Bone marrow (tissue), 2 donors: ENCODE measurements around the gene MEF2C.
A peak's percentile ranks its signal among the peaks of the same experiment; 100 is the strongest.

ENCODE experiments used
- DNase-seq, 2 donors: peaks; one replicate each; lab custom pipeline; 2025; lab: John Stamatoyannopoulos, UW

The MEF2C gene

DNA sequence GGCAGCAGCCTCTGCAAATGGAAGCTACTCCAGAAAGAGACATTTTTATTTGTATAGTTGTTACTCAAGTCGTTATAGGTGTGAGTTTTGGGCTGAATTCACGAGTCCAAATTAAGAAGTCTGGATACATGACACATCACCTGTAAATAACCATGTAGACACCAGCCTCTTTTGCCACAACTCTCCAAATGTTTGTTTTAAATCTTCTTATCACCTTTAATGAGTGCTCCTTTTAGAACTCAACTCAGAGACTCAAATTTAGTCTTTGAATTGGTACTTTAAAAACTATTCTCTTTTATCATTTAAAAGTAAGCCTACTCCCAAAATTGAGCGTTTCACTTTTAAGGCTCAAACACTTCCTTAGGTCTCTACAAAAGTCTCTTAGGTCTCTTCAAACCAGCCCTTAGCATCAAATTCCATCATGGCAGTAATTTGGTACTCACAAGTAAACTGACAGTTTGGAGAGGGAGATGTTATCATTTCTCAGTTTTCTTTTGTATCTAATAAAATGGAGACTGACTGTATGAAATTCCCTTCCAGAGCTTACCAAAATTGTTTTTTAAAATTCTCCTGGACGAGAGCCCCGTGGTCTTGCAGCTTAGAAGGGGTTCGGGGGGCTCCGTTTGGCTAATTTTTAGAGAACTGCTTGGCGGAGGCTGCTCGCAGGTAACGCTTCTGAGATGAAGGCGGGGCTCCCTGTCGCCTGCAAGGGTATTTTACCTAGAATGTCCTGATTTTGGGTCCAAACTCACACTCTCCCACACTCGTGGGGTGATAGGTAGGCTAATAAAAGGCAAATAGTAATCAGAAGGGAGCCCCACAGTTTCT, 194.6 kb downstream of the MEF2C start:
- no peak for DNase-seq

DNA sequence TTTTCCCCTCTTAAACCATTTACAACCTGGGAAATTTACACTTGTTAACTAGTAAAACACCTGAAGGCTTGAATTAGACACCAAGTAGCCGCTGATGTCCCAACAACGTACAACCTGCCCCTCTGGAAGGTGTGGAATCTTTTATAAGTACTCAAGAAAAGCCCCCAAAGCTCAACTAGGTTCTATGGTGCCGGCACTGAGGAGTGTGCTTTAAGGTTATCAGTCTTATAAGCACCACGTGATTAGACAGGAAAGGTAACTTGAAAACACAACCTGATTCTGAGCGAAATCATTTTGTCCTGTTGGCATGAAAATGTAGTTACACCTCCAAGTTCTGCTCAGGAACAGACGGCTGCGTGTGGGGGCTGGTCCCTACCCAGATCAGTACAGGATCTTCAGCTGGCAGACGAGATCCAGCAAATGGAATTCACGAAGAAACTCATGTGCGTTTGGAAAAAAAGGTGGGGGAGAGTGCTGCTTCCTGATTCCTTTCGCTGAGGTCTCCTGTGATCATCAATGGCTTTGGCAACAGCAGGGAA, 195.5 kb downstream of the MEF2C start:
- DNase-seq: no peak

DNA sequence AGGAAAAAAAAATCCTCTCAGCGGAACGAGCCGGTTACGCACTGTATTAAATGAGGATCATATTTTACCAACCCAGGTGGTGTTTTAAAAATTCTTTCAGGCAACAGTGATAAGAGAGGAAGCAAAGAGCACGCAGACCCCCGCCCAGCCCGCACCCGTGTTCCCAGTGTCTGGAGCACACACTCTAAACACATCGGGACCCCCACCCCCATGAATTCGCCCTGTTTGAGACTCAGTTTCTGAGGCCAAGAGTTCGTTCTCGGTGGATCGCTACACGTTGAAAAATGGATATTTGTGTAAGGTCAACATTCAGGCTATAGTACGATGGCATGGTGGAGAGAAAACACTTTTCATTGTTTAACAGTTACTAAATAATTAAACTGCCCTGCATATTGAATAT, 196.3 kb downstream of the MEF2C start:
- no peak for DNase-seq

DNA sequence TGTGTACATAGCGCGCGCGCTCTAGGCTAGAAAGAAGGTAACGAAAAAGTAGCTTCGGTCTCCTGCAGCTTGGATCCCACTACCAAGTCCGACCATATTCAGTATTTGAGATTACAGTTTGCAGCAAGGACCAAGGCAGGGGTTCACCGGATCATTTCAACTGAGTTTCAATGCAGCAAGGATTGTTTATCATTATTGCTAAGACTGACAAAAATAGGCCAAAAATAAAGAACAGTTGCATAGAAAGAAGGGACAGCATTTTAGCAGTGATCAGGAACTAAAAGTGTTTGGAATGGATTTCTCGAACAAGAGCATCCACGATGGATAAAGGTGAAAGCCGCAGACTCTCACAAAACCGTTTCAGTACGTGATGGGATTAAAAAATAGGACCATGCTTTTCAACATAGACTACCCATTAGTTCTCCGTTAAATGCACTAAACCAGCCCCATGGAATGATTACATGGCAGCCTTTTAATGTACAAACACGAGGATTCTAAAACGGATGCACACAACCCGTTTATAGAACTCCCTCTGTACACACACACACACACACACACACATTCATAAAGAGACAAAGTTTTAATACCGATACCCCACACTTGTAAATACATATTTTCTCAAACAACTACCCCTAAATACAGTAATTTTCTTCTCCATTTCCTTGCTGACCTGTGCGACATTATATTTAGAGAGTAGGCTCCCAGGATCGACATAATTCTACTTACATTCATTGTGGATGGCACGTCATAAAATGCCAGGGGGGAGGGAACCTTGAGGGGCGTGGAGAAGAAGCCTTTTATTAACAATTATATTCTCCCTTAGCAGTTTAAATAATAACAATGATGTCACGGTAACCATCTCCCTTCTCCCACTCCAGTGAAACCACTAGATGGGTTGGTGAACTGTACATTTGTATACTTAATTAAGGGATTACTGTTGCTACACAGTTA, 197.1 kb downstream of the MEF2C start:
- no peak for DNase-seq

DNA sequence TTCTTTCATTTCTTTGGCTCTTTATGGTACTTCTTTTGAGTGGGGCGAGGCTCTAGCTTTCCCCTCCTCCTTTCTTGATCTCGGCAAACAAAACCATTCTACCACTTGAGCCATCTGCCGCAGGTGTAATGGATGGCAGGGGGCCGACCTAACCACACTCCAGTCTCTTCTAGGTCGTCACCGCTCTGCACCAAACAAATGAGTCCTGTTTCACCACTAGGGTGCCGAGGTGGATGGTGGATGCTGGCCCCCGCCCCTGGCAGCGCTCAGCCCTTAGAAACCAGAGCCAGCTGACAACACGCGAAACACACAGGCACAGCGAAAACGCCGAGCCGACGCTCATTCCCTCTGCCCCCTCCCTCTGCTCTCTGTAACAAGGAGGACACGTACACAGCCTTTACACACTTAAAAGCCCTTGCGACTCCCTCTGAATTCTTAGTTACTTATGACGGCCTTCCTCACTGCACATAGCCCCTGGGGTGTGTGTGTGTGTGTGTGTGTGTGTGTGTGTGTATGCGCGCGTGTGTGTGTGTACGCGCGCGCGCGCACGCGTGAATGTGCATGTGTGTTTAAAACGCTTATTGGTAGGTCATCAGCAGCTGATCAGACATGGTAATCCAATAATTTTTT, 199.4 kb downstream of the MEF2C start:
- peak in 1 of 2 donors; percentile 17 for DNase-seq

DNA sequence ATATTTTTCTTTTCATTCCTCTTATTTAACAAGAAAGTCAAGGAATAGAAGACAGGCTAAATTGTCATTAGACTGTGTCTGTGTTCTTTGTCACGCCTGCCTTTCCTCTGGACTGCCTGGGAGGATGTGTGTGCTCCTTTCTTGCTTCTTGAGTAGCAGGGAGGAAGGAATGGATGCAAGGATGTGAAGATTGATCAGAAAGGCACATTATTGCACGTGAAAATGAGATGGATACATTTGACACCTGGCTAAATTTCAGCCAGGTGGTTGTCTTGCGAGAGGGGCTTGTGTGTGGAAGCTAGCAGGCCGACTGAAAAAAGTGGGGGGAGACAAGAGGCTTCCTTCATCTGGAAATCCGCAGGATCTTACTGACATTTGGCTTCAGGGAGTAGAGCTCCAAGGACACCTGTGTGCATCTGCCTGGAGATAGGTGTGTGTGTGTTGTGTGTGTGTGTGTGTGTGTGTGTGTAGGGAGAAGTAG, 200.1 kb downstream of the MEF2C start:
- no peak for DNase-seq

DNA sequence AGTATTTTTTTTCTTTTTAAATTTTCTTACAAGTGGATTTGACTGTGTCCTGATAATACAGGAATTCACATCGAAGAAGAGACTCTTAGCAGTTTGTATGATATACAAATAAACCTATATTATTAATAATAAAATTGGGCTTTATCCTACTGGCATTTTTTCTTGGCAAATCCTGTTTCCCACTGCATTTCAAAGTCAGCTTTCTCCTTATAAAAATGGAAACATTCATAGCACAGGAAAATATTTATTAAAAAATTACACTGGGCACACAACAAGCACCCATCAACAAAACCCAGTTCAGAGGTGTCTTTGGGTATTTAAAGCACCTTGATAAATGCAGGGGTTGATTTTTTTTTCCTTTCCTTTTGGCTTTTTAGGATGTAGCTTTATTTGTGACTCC, 200.9 kb downstream of the MEF2C start:
- no peak for DNase-seq

DNA sequence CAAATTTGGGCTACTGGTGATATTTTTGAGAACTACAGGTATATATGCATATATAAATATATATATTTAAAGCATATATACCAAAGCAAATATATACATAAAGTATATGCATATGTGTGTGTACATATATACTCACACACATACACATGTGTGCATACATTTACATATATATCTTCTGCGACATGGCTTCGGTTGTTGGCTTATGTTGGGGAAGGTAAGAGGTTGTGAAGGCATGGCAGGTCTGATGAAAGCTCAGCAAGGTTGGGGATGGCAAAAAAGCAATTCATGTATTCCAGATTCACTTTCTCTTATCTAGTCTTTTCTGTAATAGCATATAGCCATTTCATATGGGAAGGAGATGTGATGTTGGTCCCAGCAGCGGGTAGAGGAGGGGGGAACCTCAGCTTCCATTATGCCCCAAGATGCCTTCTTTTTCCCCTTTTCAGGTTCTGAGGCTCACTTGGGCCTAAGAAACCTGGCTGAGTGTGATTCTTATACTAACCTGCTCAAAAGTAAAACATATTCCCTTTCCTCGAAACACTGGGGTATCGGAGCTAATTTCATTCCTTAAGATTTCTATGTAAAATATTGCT, 201.7 kb downstream of the MEF2C start:
- DNase-seq: no peak

DNA sequence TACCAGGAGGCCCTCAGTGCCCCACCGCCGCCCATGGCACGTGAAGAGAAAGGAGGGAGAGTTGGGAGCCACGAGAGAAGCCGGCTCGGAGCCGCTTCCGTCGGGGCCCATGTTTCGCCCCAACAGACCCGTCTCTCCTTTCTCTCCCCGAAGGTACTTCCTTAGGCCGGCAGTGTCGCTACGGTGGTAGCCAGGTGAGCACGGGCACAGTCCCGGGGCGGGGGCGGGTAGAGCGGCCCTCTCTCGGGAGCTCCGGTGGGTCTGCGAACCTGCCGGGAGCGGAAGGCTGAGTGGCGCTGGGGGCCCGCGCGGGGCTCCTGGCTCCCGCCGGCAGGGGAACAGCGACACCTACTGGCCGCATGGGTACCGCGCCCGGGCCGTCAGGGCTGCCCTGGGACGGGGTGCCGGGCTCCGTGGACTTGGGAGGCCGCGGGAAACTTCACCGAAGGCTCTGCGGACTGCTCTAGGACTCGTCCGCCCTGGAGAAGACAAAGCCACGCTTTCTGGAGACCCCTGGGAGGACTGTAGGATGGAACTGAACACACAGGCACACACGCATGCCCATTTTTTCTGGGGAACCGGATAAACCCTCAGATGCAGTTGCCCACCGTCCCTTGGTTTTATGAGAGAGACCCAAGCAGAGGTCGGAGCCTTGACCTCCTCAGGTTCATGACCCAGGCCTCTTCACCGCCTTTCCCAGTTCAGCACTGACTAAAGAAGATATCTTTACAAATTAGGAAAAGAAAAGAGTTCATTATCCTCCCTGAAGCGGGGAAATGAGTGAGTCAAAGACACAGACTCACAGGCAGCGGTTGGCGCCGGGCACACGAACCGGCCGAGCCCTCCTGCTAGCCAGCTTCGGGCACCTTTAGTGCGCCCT, 202.5 kb downstream of the MEF2C start:
- peak; percentile 39 to 81 for DNase-seq

DNA sequence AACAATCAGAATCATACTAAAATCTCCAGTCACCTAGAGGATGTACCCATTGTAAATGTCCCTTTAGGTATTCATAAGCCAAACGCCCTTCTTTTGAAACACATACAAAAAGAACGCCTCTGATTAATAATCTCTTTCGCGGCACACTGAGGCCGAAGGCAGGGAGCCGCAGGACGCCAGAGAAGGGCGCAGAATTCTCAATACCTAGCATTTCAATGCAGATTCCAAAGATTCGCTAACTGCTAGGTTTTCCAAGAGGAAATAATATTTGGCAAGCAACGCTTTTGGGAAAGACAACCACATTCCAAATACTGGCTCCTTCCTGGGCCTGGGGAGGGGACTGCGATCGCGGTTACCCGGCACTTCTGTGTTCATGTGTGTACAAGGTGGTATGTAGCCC, 203.3 kb downstream of the MEF2C start:
- DNase-seq: no peak

DNA sequence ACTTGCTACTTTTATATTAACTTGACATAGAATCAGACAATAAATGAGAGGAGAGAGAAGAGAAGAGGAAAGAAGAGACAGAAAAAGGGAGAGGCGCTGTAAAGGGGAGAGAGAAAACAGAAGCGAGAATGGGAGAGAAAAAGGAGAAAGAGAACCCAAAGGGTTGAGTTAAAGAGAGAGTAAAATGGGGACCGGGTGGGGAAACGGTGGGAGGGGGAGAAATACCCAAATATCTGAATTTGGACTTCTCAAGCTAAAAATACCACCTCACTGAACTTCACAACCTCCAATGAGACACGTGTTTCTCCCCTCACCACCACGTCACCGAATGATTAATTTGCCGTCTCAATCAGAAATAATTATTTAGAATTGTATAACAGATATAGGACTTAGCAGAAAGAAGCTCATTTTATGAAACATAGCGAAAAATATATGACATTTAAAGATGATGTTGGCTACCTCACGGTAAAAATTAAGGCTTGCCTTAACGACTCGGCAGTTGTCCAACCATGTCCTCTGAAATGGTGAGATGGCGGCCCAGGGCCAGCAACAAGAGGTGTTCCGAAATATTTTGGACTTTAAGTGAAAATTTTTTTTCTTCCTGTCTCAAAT, 204.1 kb downstream of the MEF2C start:
- no peak for DNase-seq

DNA sequence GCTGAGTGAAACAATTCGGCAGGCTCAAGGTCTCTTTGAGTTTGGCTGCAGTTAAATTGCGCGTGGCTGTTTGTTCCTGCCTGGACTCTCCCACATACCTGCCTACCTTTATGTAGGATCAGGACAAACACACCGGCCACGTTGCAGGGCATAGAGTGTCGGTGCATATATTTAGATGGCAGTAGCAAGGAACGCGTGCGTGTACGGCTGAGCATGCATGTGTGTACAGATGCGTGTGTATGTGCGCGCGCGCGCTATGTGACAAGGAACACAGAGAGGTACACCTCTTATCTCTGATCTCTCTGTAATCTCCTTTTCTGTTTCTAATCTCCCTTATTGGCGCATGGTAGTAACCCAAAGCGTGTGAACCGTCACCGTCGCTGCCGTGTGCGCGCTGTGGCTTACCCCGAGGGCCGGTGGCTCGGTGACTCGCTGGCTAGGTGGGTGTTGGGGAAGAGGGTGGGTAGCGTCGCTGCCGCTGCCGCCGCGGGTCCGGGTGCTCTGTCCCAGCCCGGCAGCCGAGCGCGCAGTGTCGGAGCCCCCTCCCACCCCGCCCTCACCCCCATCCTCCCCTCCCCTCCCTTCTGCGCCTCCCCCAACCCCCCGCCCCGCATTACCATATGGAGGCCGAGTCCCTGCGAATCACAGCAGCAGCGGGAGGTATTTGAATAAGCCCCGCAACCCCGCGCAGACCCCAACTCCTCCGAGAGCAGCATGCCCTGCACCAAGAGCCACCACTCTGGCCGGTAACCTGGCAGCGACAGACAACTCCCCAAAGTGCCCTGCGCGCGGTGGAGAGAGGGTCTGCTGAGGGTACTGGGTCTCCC, 204.8 kb downstream of the MEF2C start:
- no peak for DNase-seq

DNA sequence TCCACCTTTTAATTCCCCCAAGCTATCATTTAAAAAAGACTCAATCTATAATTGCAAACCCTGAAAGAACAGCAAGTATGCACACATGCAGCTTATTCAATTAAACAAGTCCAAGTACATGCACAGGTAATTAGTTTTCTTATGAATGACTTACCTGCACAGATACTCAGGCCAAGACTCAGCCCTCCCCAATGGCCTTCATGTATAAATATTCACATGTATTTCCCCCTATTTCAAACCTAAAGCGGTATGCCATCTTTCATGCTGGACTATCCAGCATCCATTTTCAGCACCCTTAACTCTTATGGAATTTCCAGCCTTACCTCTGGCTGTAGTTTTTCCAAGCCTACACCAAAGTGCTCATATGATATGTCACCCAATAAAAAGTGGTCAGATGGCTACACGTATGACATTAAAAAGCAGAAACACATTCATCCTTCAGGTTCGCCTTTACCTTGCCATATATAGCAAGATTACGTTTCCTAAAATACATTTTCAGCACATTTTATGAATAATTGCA, 205.5 kb downstream of the MEF2C start:
- DNase-seq: no peak

DNA sequence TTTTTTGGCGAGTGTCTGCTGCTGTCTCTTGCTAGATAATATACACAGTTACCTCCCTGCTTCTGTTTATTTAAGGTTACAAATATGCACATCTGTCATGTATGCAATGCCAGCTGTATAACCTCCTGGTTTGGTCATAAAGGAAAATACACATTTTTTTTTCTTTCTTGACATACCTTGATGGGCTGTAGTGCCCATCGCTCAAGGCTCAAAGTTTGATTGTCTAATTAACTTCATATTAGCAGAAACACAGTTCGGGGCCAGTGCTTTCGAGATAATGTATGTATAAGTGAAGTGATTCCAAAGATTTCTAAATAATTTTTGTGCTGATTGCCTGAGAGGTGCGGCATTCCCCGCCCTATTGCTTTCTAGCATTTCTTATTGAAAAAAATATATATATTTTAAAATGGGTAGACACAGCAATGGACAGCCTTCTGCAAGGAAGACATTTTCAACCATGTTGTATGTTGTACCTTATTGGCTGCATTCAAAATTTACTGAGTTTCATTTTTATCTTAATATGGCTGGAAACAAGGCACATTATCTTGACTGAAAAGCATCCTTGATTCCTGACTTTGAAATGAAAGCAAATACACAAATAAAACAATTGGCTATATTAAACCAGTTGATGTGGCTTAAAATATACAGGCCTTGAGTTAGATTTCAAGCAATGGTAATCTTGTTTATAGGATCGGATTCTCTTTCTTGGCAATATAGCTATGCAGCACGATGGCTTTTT, 206.2 kb downstream of the MEF2C start:
- DNase-seq: no peak

DNA sequence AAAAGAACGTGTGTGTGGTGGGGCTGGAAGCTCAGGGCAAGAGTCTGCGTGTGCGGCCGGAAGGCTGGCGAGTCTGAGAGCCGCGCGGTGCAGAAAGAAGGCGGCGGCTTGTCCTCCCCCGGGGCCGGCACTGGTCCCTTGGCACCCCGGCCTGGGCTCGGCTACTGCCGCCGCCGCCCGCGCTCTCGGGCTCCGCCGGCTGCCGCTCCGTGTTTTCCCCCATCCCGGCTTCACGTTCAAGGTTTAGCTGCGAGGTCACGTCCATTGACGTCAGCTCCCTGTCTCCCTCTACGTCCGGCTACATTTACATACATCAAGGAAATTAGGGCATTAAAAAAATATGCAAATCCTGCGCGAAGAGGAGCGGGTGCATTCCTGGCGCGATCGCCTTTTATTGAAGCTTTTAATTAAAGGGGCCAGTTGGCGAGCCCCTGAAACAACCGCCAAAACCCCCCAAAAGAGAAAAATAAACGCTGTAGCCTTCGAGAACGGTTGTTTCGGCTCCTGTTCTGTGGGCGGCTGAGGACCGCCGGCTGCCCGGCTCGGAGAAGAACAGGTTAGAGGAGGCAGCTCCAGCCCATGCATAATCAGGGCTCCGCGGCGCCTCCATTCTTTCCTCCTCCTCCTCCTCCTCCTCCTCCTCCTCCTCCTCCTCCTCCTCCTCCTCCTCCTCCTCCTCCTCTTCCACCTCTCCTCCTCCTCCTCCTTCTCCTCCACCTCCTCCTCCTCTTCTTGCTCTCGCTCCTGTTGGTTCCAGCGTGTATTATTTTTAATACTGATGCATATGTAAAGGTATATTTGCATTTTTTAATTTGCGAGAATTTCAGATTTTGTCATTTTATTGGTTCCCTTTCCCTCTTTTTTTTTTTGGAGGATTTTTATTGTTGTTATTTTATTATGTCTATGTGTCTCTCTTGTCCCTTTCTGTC, 207.0 kb downstream of the MEF2C start:
- DNase-seq: no peak

DNA sequence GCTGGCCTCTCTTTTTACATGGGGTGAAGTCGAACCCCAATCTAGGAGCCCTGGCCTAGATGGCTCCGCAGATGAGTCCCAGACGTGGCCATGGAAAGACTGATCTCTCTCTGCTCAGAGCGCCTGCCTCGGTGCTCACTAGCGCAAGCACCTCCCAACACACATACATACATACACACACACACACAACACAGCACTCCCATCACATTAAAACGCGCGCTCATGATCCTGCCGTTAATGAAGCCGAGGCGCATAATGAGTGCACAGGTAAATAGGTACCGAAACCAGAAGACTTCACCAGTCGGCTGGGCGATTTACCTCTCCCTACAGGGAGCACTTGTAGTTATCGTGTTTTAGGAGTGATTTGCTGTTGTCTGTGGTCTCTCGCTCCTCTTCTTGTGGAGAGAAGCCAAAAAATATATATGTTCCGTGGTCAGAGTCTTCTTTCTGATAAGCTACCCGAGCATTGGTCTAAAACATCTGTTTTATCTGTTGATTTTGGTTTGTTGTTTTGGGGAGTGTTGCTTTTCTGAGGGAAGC, 207.7 kb downstream of the MEF2C start:
- DNase-seq: no peak
